ENCODE results near the gene MCRIP1. TPM values are rescaled to one million over a fixed set of nuclear protein-coding genes. Genes with fewer than 3 reads are reported as not detected.

Gene MCRIP1
- polyA plus RNA-seq, 1 of the 3 experiments (the other 2 are of a cell fraction): 156 TPM

DNA sequence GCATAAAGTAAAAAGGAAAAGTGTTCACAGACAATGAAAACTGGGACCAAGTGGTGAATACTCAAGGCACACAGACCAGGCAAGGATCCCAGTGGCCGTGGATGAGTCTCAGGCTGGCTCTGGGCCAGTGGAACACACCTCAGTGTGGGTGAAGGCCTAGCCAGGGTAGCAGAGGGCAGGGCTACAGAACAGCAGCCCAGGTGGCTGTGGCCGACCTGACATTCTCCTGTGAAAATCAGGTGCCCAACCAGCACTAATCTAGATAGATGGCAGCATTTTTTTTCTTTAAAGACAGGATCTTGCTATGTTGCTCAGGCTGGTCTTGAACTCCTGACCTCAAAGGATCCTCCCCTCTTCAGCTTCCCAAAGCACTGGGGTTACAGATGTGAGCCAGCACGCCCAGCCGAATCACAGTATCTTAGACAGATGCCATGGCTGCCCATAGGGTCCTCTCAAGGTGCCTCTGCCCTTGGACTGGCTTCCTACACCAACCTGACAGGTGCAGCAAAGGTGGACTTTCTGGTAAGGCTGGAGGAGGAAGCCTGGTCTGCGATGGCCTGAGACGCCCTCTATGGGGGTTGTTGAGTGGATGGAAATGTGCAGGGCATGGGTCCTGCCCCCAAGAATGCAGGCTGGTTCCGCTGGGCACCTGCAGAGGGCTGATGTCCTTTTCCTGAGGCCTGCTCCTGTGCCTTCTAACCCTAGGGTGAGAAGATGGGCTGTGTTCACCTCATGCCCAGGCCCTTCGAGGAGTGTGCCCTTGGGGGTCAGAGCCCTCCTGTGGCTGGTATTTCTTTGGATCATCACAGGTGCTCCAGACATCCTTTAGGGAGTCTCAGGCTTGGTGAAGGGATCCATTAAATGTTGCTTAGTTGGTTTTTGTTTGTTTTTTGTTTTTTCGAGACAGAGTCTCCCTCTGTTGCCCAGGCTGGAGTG, 31.0 kb upstream of the MCRIP1 start:
- Histone ChIP-seq H2AFZ (ENCODE audit: low read depth) (no peak overlapping the region), H3K4me1 (ENCODE audit: control insufficient read depth in 1 of 2, insufficient read depth in 2 of 2, low read depth in 1 of 2, low read length in 1 of 2) (peaks cover 22 to 59% of the 10 kb centered on the region in 2 experiments), H3F3A (replicated peaks; ENCODE audit: insufficient read depth) (peaks cover 57% of the 10 kb centered on the region), H3K27ac (ENCODE audit: low read depth in 2 of 2, low read length in 1 of 2) (peak overlapping the region in 1 of 2 experiments; percentile 0; a peak in 1 of 4 replicates), H3K79me2 (ENCODE audit: insufficient read depth) (peaks cover 75% of the 10 kb centered on the region), H3K4me2 (peak overlapping the region; percentile 99), H3K27me3 (ENCODE audit: insufficient read depth) (no peaks in the 10 kb centered on the region), H4K20me1 (ENCODE audit: insufficient read depth) (peaks cover 50% of the 10 kb centered on the region), H3K9ac (no peak overlapping the region), H3K4me3 (ENCODE audit: low read depth in 2 of 2, low read length in 1 of 2) (no peak overlapping the region), H3K9me3 (no peaks in the 10 kb centered on the region), H3K9me2 (no peaks in the 10 kb centered on the region), H3K36me3 (replicated peaks in 1 of 2; ENCODE audit: control insufficient read depth in 1 of 2, insufficient read depth in 2 of 2, low read length in 1 of 2) (peaks cover 33 to 45% of the 10 kb centered on the region in 2 experiments)
- WGBS (ENCODE audit: low lambda C conversion rate): 88% methylated on average over 8 of the region's 9 CpGs
- CTCF ChIA-PET: interaction anchor here (1.3 to 3.6 kb wide), 3 partner anchors 12 to 151 kb away, joined by 3 to 11 read pairs (median 4); partner anchors contain the start of gene SLC25A10
- POLR2A ChIA-PET: interaction anchor here (0.6 to 1.6 kb wide), 3 partner anchors 31 to 133 kb away, joined by 3 to 5 read pairs (median 3); partner anchors contain the start of gene MCRIP1
- peak; percentile 27 for DNase-seq
- TF ChIP-seq RFX5 (IDR thresholded peaks at IDR 0.05; ENCODE audit: low read length) (no peak), SMC3 (IDR thresholded peaks at IDR 0.05; ENCODE audit: low read depth, low read length) (no peak), MAX (IDR thresholded peaks at IDR 0.05; ENCODE audit: low read depth) (no peak), NRF1 (IDR thresholded peaks at IDR 0.05; ENCODE audit: low read depth, low read length) (no peak), EP300 (IDR thresholded peaks at IDR 0.05; ENCODE audit: borderline replicate concordance in 1 of 2, low read depth in 1 of 2, low read length in 1 of 2) (no peak), TCF12 (IDR thresholded peaks at IDR 0.05) (no peak), FOXM1 (IDR thresholded peaks at IDR 0.05; ENCODE audit: low read depth) (no peak)
- TF ChIP-seq, protein P1, sequence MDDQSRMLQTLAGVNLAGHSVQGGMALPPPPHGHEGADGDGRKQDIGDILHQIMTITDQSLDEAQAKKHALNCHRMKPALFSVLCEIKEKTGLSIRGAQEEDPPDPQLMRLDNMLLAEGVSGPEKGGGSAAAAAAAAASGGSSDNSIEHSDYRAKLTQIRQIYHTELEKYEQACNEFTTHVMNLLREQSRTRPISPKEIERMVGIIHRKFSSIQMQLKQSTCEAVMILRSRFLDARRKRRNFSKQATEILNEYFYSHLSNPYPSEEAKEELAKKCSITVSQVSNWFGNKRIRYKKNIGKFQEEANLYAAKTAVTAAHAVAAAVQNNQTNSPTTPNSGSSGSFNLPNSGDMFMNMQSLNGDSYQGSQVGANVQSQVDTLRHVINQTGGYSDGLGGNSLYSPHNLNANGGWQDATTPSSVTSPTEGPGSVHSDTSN (IDR thresholded peaks at IDR 0.05): no peak

GRCh38 chr17:81863123-81863675, 30.1 kb upstream of the MCRIP1 start:
- H3K9ac ChIP-seq: no peak overlapping the region
- no peak for DNase-seq
- peak overlapping the region; percentile 99 for H3K4me2 ChIP-seq
- H3K9me3 ChIP-seq: no peaks in the 10 kb centered on the region
- H3K79me2 ChIP-seq (ENCODE audit: insufficient read depth): peaks cover 77% of the 10 kb centered on the region
- H3K9me2 ChIP-seq: no peaks in the 10 kb centered on the region
- peaks cover 34 to 49% of the 10 kb centered on the region in 2 experiments for H3K36me3 ChIP-seq (replicated peaks in 1 of 2; ENCODE audit: control insufficient read depth in 1 of 2, insufficient read depth in 2 of 2, low read length in 1 of 2)
- no peaks in the 10 kb centered on the region for H3K27me3 ChIP-seq (ENCODE audit: insufficient read depth)
- peaks cover 52% of the 10 kb centered on the region for H4K20me1 ChIP-seq (ENCODE audit: insufficient read depth)
- 73% methylated on average over 6 of the region's 6 CpGs for WGBS (ENCODE audit: low lambda C conversion rate)
- H3K4me1 ChIP-seq (ENCODE audit: control insufficient read depth in 1 of 2, insufficient read depth in 2 of 2, low read depth in 1 of 2, low read length in 1 of 2): peaks cover 24 to 59% of the 10 kb centered on the region in 2 experiments
- H3F3A ChIP-seq (replicated peaks; ENCODE audit: insufficient read depth): peaks cover 50% of the 10 kb centered on the region
- H3K27ac ChIP-seq (ENCODE audit: low read depth in 2 of 2, low read length in 1 of 2): peak overlapping the region in 1 of 2 experiments; percentile 92; a peak in 2 of 4 replicates
- H3K4me3 ChIP-seq (ENCODE audit: low read depth in 2 of 2, low read length in 1 of 2): peak overlapping the region in 1 of 2 experiments; percentile 95; a peak in 1 of 4 replicates
- H2AFZ ChIP-seq (ENCODE audit: low read depth): no peak overlapping the region
- CTCF ChIA-PET: interaction anchor here (1.3 to 3.6 kb wide), 5 partner anchors 11 to 150 kb away, joined by 3 to 11 read pairs (median 4); partner anchors contain the start of gene SLC25A10
- POLR2A ChIA-PET: interaction anchor here (0.6 to 1.6 kb wide), 3 partner anchors 30 to 149 kb away, joined by 3 to 5 read pairs (median 3); partner anchors contain the start of gene MCRIP1
- TF ChIP-seq NRF1 (IDR thresholded peaks at IDR 0.05; ENCODE audit: low read depth, low read length) (no peak), EZH2phosphoT487 (IDR thresholded peaks at IDR 0.05; ENCODE audit: borderline replicate concordance, low read depth) (no peak), FOXJ3 (CRISPR knock-in tag; IDR thresholded peaks at IDR 0.05) (no peak), FOSL2 (IDR thresholded peaks at IDR 0.05; ENCODE audit: borderline replicate concordance, low read depth) (no peak), CHD2 (IDR thresholded peaks at IDR 0.05; ENCODE audit: low read length, partially characterized antibody) (no peak), USF2 (IDR thresholded peaks at IDR 0.05; ENCODE audit: borderline replicate concordance, low read depth, low read length) (no peak), RCOR1 (IDR thresholded peaks at IDR 0.05; ENCODE audit: low read length) (no peak), FOXM1 (IDR thresholded peaks at IDR 0.05; ENCODE audit: low read depth) (no peak)
- TF ChIP-seq, protein P2, sequence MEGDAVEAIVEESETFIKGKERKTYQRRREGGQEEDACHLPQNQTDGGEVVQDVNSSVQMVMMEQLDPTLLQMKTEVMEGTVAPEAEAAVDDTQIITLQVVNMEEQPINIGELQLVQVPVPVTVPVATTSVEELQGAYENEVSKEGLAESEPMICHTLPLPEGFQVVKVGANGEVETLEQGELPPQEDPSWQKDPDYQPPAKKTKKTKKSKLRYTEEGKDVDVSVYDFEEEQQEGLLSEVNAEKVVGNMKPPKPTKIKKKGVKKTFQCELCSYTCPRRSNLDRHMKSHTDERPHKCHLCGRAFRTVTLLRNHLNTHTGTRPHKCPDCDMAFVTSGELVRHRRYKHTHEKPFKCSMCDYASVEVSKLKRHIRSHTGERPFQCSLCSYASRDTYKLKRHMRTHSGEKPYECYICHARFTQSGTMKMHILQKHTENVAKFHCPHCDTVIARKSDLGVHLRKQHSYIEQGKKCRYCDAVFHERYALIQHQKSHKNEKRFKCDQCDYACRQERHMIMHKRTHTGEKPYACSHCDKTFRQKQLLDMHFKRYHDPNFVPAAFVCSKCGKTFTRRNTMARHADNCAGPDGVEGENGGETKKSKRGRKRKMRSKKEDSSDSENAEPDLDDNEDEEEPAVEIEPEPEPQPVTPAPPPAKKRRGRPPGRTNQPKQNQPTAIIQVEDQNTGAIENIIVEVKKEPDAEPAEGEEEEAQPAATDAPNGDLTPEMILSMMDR (IDR thresholded peaks at IDR 0.05): no peak
- TF ChIP-seq, protein P3, sequence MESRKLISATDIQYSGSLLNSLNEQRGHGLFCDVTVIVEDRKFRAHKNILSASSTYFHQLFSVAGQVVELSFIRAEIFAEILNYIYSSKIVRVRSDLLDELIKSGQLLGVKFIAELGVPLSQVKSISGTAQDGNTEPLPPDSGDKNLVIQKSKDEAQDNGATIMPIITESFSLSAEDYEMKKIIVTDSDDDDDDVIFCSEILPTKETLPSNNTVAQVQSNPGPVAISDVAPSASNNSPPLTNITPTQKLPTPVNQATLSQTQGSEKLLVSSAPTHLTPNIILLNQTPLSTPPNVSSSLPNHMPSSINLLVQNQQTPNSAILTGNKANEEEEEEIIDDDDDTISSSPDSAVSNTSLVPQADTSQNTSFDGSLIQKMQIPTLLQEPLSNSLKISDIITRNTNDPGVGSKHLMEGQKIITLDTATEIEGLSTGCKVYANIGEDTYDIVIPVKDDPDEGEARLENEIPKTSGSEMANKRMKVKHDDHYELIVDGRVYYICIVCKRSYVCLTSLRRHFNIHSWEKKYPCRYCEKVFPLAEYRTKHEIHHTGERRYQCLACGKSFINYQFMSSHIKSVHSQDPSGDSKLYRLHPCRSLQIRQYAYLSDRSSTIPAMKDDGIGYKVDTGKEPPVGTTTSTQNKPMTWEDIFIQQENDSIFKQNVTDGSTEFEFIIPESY (IDR thresholded peaks at IDR 0.05; ENCODE audit: borderline replicate concordance, low read depth): no peak
